HG03575 (cell line): ENCODE data around the gene CDH26.

ENCODE experiments used
- ATAC-seq: cut with Tn5 transposase; IDR thresholded peaks from one replicate; pipeline ENCODE4 v1.9.1; 2021; ENCODE audit not compliant: unreplicated experiment, insufficient number of reproducible peaks, low FRiP score; ENCODE audit errors: extremely low read depth

The CDH26 gene

GRCh38 chr20:59958123-59958522 is at the start of gene CDH26:
Gene CDH26, plus strand, starts transcription at chr20:59958423. Its CDS starts 304 bp downstream, at chr20:59958727.
- no peak for ATAC-seq

DNA sequence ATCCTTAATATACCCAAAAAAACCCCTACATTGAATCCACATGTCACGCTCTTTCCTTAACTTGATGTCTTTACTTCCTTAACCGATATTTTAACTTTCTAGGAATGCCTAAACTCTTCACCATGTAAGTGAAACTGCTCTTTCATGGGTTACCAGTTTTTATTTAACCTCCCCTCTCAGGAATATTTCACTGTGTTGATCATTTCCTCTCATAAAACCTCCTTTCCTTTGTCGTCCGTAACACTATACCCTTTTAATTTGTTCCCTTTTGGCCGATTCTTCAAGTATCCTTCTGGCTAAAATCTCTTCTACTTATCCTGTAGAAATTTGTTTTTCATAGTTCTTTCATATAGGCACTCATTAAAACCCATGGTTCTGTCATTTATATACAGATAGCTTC is 49.4 kb upstream of the CDH26 start:
- ATAC-seq, result no peak

DNA sequence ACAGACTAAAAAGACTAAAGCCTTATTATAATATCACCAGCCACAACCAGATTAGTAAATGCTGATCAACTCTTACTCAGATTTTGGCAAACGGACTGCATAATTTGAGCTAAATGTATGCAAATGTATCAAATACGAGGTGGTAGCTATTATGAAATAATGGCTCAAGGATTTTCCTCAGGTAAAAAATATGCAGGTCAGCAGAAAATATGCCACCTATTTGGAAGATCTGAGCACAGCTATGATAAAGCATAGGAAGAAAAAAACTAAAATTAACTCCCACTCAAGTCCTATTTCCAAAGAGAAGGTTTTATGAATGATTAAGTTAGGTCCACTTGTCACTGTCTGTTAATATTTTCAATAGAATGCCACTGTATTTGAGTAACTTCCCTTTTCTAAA is 47.2 kb upstream of the CDH26 start:
- ATAC-seq, result no peak

DNA sequence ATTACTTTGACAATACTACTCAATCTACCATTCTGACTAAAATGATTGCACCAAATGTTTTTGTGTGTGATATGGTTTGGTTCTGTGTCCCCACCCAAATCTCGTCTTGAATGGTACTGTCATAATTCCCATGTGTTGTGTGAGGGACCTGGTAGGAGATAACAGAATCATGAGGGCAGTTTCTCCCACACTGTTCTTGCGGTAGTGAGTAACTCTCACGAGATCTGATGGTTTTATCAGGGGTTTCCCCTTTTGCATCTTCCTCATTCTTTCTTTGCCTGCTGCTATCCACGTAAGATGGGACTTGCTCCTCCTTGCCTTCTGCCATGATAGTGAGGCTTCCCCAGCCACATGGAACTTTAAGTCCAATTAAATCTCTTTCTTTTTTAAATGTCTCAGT is 45.6 kb upstream of the CDH26 start:
- ATAC-seq, result no peak

DNA sequence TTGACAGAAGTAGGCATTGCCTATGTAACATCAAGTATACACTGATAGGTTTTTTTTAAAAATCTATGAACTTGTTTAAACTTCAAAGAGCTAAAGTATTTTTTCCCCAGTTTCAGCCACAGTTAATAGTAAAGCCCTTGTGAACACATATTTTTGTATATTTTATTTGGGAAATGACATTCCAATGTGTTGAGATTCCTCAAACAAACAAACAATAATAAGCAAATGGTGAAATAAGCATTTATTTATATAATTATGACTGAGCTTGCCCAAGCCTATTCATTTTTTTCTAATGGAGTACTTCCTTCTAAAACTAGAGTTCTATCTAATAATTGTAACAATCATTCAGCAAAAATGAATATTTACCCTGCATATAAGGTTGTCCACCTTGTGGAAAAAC is 37.3 kb upstream of the CDH26 start:
- ATAC-seq, result no peak

- no peak for ATAC-seq
These were observed 34.7 kb upstream of the CDH26 start for GRCh38 chr20:59923514-59923913.

- ATAC-seq, result no peak
These were observed 32.9 kb upstream of the CDH26 start for GRCh38 chr20:59925359-59925758.

GRCh38 chr20:59925899-59926298 is 32.3 kb upstream of the CDH26 start:
- ATAC-seq, result no peak

DNA sequence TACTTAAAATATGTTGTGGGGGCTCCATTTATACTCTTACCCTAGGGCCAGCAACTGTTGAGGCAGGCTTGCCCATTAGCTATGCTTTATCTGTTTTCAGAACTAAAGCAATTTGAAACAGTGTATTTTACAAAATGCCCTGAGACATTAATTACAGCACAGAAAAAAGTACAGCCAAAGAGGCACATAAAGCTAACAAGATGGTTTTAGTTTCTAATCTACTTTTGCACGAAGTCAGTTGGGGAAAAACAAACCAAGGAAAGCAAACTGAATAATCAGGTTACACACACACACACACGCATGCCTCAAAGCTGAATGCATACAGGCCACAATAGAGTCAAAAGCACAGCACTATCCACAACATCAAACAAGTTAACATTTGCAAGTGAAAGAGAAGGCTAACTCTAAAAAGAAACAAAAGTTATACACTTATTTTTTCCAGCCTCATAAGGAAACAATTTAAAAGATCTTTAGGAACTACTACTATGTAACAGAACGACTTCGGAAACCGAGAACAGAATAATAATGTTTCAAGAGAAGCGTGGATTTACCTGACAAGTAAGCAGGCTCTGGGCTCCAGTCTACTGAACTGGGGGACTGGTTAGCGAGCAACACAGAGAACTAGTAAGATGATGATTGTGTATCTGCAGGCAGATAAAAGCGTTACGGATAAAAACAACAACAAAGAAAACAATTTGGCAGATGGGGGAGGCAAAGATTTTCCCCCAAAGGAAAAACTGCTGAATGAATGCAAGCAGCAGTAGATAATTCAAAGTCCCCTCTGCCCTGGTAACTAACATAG is 26.5 kb upstream of the CDH26 start:
- no peak for ATAC-seq

GRCh38 chr20:59932616-59933295 is 25.5 kb upstream of the CDH26 start:
- ATAC-seq, result no peak

DNA sequence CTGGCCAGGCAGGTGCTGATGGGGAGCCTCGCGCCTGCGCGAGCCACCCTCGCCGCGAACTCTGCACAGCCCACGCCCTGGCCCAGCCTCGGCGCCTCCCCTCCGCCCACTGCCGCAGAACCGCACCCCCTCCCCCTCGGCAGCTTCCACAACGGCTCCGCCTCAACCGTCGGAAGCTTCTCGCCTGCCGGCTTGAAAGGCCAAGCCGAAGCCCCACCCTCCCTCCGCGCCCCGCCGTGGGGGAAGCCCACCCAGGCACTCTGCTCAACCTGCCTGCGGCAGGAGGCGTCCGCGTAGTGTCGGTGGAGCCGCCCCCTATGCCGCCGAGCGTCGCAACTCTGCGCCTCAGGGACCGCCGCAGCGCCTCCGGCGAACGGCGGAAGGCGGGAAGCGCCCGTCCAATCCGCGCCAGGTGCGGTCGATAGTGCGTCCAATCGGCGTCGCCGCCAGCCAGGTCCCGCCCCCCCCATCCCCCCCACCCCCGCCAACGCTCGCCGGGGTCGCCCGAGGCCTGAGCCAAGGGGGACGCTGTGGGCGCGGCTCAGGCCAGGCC is 24.9 kb upstream of the CDH26 start, which contains the start of gene SYCP2:
Gene SYCP2, minus strand, starts transcription at position 342 of the 553 bp plus-strand sequence. CDS start 11,224 bp downstream, outside the sequence.
- no peak for ATAC-seq

GRCh38 chr20:59933849-59934585 is 24.2 kb upstream of the CDH26 start:
- no peak for ATAC-seq

- no peak for ATAC-seq
These were observed 22.6 kb upstream of the CDH26 start for GRCh38 chr20:59935457-59936185.

DNA sequence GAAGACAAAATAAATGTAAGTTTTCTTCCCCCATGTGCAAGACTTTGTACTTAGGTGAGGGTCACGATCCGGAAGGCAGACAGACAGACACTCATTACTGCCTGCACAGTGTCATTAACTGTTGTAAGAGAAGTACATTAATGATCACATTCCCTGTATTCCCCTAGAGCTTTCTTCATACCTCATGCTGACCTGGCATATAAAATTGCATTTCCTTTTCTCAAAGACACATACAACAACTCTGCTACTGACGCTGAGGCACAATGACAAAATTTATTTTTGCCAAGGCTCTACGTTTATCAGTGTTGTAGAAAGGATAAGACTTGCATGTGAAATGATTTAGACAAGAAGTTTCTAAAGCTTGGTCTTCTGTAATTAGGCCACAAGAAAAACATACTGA is 21.8 kb upstream of the CDH26 start:
- ATAC-seq, result no peak

DNA sequence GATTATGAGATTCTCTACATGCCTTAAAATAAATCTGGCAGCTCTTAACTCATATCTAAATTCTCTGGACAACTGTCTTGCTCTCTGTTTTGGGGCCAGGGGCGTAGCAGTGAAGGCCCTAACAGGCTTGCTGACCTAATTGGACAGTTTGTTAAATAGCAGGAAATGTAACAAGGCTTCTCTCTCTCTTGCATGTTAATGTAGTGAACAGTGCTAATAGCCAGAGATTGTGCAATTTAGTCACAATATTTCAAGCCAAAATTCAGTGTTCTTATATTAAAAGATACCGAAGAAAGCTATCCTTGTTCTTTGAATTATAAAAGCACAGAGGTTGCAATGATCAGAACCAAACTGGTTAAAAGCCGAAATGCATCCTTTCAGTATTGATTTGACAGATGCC is 21.1 kb upstream of the CDH26 start:
- no peak for ATAC-seq

DNA sequence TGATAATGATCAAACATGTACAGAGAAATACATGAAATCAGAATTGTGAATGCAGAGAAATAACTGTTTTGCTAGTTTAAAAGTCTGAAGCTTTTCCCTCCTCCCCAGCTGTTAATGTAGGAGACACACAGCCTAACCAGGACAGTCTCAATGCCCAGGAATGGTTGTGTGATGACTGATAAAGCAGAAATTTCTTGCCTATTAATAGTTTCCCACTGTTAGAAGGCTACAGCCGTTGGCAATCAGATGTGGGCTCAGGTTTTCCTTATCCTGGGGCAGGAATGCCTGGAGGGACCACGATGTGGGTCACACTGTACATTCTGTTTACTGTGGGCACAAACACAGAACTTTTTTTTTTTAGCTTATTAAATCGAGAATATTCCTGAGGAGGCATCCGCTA is 20.0 kb upstream of the CDH26 start:
- no peak for ATAC-seq

DNA sequence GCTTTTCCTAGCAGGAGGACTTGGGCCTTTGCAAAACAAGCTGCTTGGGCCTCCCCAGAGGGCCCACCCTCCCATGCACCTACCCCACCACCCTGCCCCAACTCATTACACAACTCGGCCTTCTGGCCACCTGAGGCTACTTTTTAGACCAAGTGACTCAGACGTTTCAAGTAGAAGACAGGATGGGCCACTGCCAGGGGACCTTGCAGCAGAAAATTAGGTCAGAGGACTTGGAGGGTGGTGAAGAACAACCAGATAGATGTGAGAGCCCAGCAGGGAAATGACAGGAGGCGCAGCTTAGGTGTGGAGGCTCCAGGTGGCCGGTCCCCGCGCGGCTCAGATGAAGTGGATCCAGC is 19.5 kb upstream of the CDH26 start:
- no peak for ATAC-seq

DNA sequence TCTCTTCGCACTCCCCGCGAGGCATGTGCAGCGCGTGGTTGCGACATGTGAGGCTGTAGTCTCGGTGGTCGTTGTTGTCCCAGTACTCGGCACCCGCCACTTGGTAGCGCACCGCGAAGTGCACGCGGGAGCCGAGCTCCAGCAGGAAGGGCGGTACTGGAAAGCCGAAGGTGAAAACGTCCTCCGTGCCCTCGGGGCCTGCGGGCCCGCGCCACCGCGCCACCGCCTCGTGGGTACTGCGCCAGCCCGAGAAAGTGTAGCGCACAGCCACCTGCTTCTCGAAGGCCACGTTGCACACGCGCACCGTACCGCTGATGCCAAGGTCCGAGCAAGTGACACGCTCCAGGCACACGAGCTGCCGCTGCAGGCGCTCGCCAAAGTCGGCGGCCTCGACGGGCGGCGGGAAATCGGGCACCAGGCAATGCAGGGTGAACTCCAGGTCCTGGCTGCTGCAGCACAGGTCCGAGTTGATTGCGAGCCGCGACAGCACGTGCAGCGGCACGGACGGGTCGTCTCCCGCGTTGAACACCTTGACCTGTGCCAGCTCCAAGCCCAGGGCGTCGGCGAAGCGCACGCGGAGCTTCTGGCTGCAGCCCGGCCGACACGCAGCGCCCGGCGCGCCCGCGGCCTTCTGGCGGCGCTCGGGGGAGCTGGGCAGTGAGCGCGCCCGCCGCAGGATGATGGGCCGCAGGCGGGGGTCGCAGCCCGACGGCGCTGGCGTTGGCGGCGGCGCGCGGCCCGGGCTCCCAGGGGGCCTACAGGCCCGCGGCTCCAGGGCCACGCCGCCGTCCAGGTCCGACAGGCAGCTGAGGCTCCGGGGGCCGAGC is 19.0 kb upstream of the CDH26 start:
- ATAC-seq, result no peak
